Measurements from ENCODE around the gene CSTF1.

CSTF1 gene

DNA sequence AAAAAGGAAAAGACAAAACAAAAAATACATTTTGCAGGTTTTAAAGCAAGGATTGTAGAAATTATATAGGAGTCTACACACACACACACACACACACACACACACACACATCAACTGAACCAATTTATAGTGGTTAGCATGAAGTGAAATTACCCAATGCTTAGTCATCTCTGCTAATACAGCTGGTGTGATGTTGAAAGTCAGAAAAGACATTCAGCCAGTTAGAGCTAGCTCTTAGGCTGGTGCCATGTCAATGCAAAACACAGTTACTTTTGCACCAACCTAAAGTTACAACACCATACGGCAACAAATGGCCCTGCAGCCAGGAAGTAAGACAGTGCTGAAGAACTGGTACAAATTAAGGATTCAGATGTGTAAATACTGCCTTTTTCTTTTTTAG, 18.5 kb upstream of the CSTF1 start:
- CTCF ChIA-PET = no interaction called here
- DNase-seq (ENCODE audit: extremely low spot score) = no peak
- TF ChIP-seq TARDBP (IDR thresholded peaks at IDR 0.05) (no peak), FOXA1 (IDR thresholded peaks at IDR 0.05) (no peak), ARNT (IDR thresholded peaks at IDR 0.05) (no peak), ZNF384 (IDR thresholded peaks at IDR 0.05) (no peak), L3MBTL2 (conservative IDR thresholded peaks at IDR 0.05) (no peak), CTBP1 (IDR thresholded peaks at IDR 0.05; ENCODE audit: borderline replicate concordance) (no peak), ELF4 (IDR thresholded peaks at IDR 0.05) (no peak)
- TF ChIP-seq, protein P1, sequence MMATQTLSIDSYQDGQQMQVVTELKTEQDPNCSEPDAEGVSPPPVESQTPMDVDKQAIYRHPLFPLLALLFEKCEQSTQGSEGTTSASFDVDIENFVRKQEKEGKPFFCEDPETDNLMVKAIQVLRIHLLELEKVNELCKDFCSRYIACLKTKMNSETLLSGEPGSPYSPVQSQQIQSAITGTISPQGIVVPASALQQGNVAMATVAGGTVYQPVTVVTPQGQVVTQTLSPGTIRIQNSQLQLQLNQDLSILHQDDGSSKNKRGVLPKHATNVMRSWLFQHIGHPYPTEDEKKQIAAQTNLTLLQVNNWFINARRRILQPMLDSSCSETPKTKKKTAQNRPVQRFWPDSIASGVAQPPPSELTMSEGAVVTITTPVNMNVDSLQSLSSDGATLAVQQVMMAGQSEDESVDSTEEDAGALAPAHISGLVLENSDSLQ (IDR thresholded peaks at IDR 0.05) = no peak
- POLR2A ChIA-PET = no interaction called here

DNA sequence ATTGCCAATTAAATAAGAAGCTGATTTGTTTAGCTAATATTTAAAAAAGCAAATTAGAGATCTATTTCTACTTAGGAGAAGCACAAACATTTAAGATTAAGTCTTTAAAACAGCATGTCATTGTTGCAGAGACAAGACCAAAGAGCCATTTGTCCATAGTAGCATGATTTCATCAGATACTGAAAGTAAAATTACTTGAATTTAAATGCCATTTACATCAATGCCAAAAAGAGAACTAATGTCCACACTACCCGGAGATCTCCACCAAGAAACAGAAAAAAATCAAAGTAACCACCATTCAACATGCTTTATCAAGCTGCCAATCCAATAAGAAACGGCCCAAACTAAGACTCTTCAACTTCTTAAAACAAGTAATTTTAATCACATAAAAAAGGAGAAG, 16.1 kb upstream of the CSTF1 start:
- no peak for DNase-seq (ENCODE audit: extremely low spot score)
- TF ChIP-seq LEF1 (IDR thresholded peaks at IDR 0.05; ENCODE audit: borderline replicate concordance) (no peak), NFRKB (IDR thresholded peaks at IDR 0.05) (no peak), BHLHE40 (IDR thresholded peaks at IDR 0.05; ENCODE audit: borderline replicate concordance) (no peak), FOXA1 (IDR thresholded peaks at IDR 0.05) (no peak), ARNT (IDR thresholded peaks at IDR 0.05) (no peak), ZNF384 (IDR thresholded peaks at IDR 0.05) (no peak), HDGF (IDR thresholded peaks at IDR 0.05; ENCODE audit: borderline replicate concordance) (no peak), CTBP1 (IDR thresholded peaks at IDR 0.05; ENCODE audit: borderline replicate concordance) (no peak), L3MBTL2 (conservative IDR thresholded peaks at IDR 0.05) (no peak)
- TF ChIP-seq, protein P1 (IDR thresholded peaks at IDR 0.05) = no peak
- POLR2A ChIA-PET = interaction anchor here (1.2 to 1.5 kb wide), 2 partner anchors 16 to 18 kb away, joined by 5 to 8 read pairs; partner anchors contain the start of genes AURKA, CSTF1 and FAM210B
- CTCF ChIA-PET = no interaction called here

DNA sequence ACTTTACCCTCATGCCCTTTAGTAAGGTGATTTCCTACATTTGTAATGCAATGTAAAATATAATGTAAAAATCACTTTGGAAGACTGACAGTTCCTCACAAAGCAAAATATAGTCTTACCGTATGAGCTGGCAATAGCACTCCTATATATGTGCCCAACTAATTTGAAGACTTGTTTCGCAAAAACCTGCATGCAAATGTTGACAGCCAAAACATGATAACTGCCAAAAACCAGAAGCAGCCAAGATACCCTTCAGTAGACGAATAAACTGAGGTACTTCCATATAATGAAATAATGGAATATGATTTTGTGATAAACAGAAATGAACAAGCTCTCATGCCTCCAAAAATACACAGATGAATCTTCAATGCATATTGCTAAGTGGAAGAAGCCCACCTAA, 14.1 kb upstream of the CSTF1 start:
- TF ChIP-seq BHLHE40 (IDR thresholded peaks at IDR 0.05; ENCODE audit: borderline replicate concordance) = no peak
- TF ChIP-seq ELF4 (IDR thresholded peaks at IDR 0.05) = no peak
- no peak for TF ChIP-seq HDGF (IDR thresholded peaks at IDR 0.05; ENCODE audit: borderline replicate concordance)
- no peak for TF ChIP-seq FOXM1 (IDR thresholded peaks at IDR 0.05; ENCODE audit: borderline replicate concordance)
- no peak for TF ChIP-seq ARNT (IDR thresholded peaks at IDR 0.05)
- no peak for TF ChIP-seq L3MBTL2 (conservative IDR thresholded peaks at IDR 0.05)
- TF ChIP-seq CTBP1 (IDR thresholded peaks at IDR 0.05; ENCODE audit: borderline replicate concordance) = no peak
- TF ChIP-seq ZNF384 (IDR thresholded peaks at IDR 0.05) = no peak
- no peak for TF ChIP-seq TARDBP (IDR thresholded peaks at IDR 0.05)
- TF ChIP-seq FOXA1 (IDR thresholded peaks at IDR 0.05) = no peak
- CTCF ChIA-PET = interaction anchor here (0.5 kb wide), 1 partner anchor 137 kb away, joined by 8 read pairs; no protein-coding TSS in a partner anchor
- no peak for DNase-seq (ENCODE audit: extremely low spot score)
- POLR2A ChIA-PET = no interaction called here

DNA sequence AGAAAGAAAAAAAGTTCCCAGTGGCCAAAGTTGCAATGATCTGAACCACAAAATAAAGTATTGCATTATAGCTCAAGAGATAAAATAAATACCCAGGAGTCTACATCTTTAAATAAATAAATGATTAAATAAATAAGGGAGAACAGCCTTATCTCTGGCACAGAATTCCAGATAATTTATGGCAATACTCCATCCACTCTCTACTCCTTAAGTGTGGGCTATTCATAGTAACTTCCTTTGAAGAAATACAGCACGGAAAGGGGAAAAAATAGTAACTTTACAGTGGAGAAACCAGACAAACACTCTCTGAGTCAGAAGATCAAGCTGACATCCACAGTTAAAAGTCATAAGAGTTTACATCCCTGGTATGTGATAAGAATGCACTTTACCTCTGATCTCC, 12.1 kb upstream of the CSTF1 start:
- no peak for DNase-seq (ENCODE audit: extremely low spot score)
- TF ChIP-seq CTBP1 (IDR thresholded peaks at IDR 0.05; ENCODE audit: borderline replicate concordance) = no peak
- TF ChIP-seq L3MBTL2 (conservative IDR thresholded peaks at IDR 0.05) = no peak
- no peak for TF ChIP-seq ARNT (IDR thresholded peaks at IDR 0.05)
- TF ChIP-seq, protein P1 (IDR thresholded peaks at IDR 0.05) = no peak
- no peak for TF ChIP-seq FOXA1 (IDR thresholded peaks at IDR 0.05)
- no peak for TF ChIP-seq ZNF384 (IDR thresholded peaks at IDR 0.05)
- TF ChIP-seq NFRKB (IDR thresholded peaks at IDR 0.05) = no peak
- no peak for TF ChIP-seq TARDBP (IDR thresholded peaks at IDR 0.05)
- no peak for TF ChIP-seq FOXM1 (IDR thresholded peaks at IDR 0.05; ENCODE audit: borderline replicate concordance)
- TF ChIP-seq HDGF (IDR thresholded peaks at IDR 0.05; ENCODE audit: borderline replicate concordance) = no peak
- TF ChIP-seq FOXK2 (IDR thresholded peaks at IDR 0.05) = no peak
- no peak for TF ChIP-seq ELF4 (IDR thresholded peaks at IDR 0.05)
- TF ChIP-seq SUZ12 (IDR thresholded peaks at IDR 0.05) = no peak
- TF ChIP-seq LEF1 (IDR thresholded peaks at IDR 0.05; ENCODE audit: borderline replicate concordance) = no peak
- TF ChIP-seq BHLHE40 (IDR thresholded peaks at IDR 0.05; ENCODE audit: borderline replicate concordance) = no peak
- no peak for TF ChIP-seq SP1 (IDR thresholded peaks at IDR 0.05)
- ChIA-PET CTCF (no interaction called here), POLR2A (no interaction called here)

DNA sequence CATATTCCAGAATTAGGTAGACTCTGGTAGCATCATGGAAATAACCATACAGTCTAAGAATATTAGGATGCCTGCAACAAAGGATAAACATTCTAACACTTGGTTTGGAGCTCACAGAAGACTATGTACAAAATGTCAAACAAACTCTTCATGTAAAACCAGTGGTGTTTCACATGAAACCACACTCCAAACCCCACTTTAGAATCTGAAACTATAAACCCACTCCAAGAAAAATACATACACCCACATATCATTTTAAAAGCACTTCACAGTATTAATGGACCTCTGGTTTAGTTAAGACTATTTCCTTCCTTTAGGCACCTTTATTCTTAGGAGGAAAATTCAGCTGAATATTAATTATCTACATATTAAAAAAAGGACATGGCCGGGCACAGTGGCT, 10.9 kb upstream of the CSTF1 start:
- TF ChIP-seq HDGF (IDR thresholded peaks at IDR 0.05; ENCODE audit: borderline replicate concordance) (no peak), FOXK2 (IDR thresholded peaks at IDR 0.05) (no peak), BHLHE40 (IDR thresholded peaks at IDR 0.05; ENCODE audit: borderline replicate concordance) (no peak)
- TF ChIP-seq, protein P1 (IDR thresholded peaks at IDR 0.05) = no peak
- CTCF ChIA-PET = interaction anchor here (0.6 kb wide), 1 partner anchor 249 kb away, joined by 3 read pairs; no protein-coding TSS in a partner anchor
- POLR2A ChIA-PET = interaction anchor here (0.9 kb wide), 1 partner anchor 11 kb away, joined by 3 read pairs; the partner anchor contains the start of genes AURKA and CSTF1
- no peak for DNase-seq (ENCODE audit: extremely low spot score)

DNA sequence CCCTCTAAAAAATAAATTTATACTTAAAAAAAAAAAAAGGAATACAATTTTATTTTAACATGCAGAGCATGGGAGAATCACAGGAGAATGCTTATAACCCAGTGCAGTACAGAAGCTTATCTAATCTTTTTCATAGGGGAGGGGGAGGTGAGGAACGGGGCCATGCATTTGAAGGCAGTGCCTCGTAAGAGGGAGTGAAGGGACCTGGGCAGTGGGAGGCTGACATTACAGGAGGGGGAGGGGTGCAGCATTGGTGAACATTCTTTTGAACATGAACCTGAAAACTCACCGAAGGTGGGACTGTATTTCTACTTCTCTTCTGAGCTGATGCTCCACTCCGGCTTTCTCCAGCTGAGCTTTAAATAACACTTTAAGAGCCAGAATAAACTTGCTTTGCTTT, 9.7 kb upstream of the CSTF1 start:
- no peak for DNase-seq (ENCODE audit: extremely low spot score)
- TF ChIP-seq SUZ12 (IDR thresholded peaks at IDR 0.05) = no peak
- TF ChIP-seq ARNT (IDR thresholded peaks at IDR 0.05) = no peak
- no peak for TF ChIP-seq TARDBP (IDR thresholded peaks at IDR 0.05)
- no peak for TF ChIP-seq HDGF (IDR thresholded peaks at IDR 0.05; ENCODE audit: borderline replicate concordance)
- TF ChIP-seq FOXM1 (IDR thresholded peaks at IDR 0.05; ENCODE audit: borderline replicate concordance) = no peak
- TF ChIP-seq FOXA1 (IDR thresholded peaks at IDR 0.05) = no peak
- TF ChIP-seq, protein P1 (IDR thresholded peaks at IDR 0.05) = no peak
- no peak for TF ChIP-seq SP1 (IDR thresholded peaks at IDR 0.05)
- TF ChIP-seq ELF4 (IDR thresholded peaks at IDR 0.05) = no peak
- no peak for TF ChIP-seq FOXK2 (IDR thresholded peaks at IDR 0.05)
- TF ChIP-seq L3MBTL2 (conservative IDR thresholded peaks at IDR 0.05) = no peak
- TF ChIP-seq CTBP1 (IDR thresholded peaks at IDR 0.05; ENCODE audit: borderline replicate concordance) = no peak
- TF ChIP-seq NFRKB (IDR thresholded peaks at IDR 0.05) = no peak
- TF ChIP-seq LEF1 (IDR thresholded peaks at IDR 0.05; ENCODE audit: borderline replicate concordance) = no peak
- TF ChIP-seq BHLHE40 (IDR thresholded peaks at IDR 0.05; ENCODE audit: borderline replicate concordance) = no peak
- TF ChIP-seq ZNF384 (IDR thresholded peaks at IDR 0.05) = no peak
- ChIA-PET CTCF (no interaction called here), POLR2A (interaction anchor here (1.4 kb wide), 1 partner anchor 9 kb away, joined by 11 read pairs; the partner anchor contains the start of genes AURKA and CSTF1)

All from HEK293T (cell line).